NK-92 (cell line): ENCODE data around the gene YIF1B.

Source experiments
- DNase-seq: peaks from one replicate; lab custom pipeline; 2025; ENCODE audit not compliant: unreplicated experiment; lab: John Stamatoyannopoulos, UW

YIF1B gene

GRCh38 chr19:38335949-38336637 lies 20.3 kb upstream of the YIF1B start:
- peak; percentile 74 for DNase-seq

GRCh38 chr19:38333245-38333644 lies 17.5 kb upstream of the YIF1B start:
- DNase-seq = no peak

- no peak for DNase-seq
Measured at GRCh38 chr19:38331728-38332127, 16.0 kb upstream of the YIF1B start.

GRCh38 chr19:38329651-38330050 lies 13.9 kb upstream of the YIF1B start:
- DNase-seq = no peak

GRCh38 chr19:38326591-38326990 lies 10.8 kb upstream of the YIF1B start:
- no peak for DNase-seq

GRCh38 chr19:38324431-38324830 lies 8.7 kb upstream of the YIF1B start:
- no peak for DNase-seq

- DNase-seq = no peak
Measured at GRCh38 chr19:38323291-38323690, 7.5 kb upstream of the YIF1B start.

- DNase-seq = no peak
Measured at GRCh38 chr19:38321646-38322196, 6.0 kb upstream of the YIF1B start.

GRCh38 chr19:38320969-38321339 lies 5.2 kb upstream of the YIF1B start:
- no peak for DNase-seq

- DNase-seq = no peak
Measured at GRCh38 chr19:38319421-38320258, 3.9 kb upstream of the YIF1B start, which contains the start of gene KCNK6. Gene KCNK6, plus strand, starts transcription at chr19:38319845. Its CDS starts 106 bp downstream, at chr19:38319951.

- no peak for DNase-seq
Measured at GRCh38 chr19:38318660-38319059, 2.9 kb upstream of the YIF1B start.

- DNase-seq = no peak
Measured at GRCh38 chr19:38317104-38317612, 1.4 kb upstream of the YIF1B start.

- no peak for DNase-seq
Measured at GRCh38 chr19:38316477-38317067, 825 bp upstream of the YIF1B start.

GRCh38 chr19:38310986-38311385 lies 4.8 kb downstream of the YIF1B start:
- no peak for DNase-seq

GRCh38 chr19:38310279-38310670 lies 5.5 kb downstream of the YIF1B start:
- no peak for DNase-seq

- no peak for DNase-seq
Measured at GRCh38 chr19:38309615-38310278, 6.0 kb downstream of the YIF1B start.

GRCh38 chr19:38308926-38309614 lies 6.7 kb downstream of the YIF1B start:
- DNase-seq = no peak

- no peak for DNase-seq
Measured at GRCh38 chr19:38308006-38308766, 7.6 kb downstream of the YIF1B start.

GRCh38 chr19:38307597-38307996 lies 8.2 kb downstream of the YIF1B start:
- no peak for DNase-seq

GRCh38 chr19:38307076-38307475 lies 8.7 kb downstream of the YIF1B start:
- no peak for DNase-seq
